ENCODE measurements around the gene LSAMP. TPM values are rescaled to one million over a fixed set of nuclear protein-coding genes. Genes with fewer than 3 reads are reported as not detected.
A peak's percentile ranks its signal among the peaks of the same experiment; 100 is the strongest.

The LSAMP gene
- total RNA-seq, 1 experiment from 2014 or later: 0.90 TPM

DNA sequence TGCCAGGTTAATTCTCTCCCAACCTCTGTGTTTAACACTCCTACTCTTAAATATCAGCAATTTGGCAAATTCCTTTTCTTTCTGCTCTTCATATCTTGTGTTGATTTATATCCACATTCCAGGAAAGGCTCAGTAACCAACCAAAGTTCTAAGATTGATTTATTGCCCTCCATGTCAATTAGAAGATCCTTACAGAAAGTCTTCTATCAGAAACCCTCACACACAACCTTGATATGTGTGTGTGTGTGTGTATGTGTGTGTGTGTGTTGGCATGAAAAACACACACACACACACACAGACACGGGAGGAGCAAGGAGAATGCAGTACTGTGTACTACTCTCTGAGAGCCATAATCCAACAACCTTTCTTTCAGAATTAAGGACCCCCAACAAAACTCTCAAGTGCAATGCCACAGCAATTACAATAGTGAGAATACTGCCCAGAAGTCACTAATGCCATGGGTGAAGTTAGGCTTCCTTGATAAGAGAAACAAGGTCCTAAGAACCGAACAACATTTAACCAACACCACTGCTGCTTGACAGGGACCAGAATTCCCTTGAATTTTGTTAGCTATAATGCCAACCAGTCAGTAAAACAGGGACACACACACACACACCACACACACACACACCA lies 1.1 kb downstream of the LSAMP start:
- Histone ChIP-seq H3K4me1 (ENCODE audit: insufficient read depth, low read length) (no peaks in the 10 kb centered on the region), H4K8ac (replicated peaks; ENCODE audit: insufficient read length, low read depth, low read length) (no peak overlapping the region), H2BK20ac (ENCODE audit: low read depth, low read length, poor library complexity, severe bottlenecking) (no peak overlapping the region), H3K27ac (ENCODE audit: insufficient read length, low read depth, low read length) (no peak overlapping the region), H2BK12ac (ENCODE audit: insufficient read length, low read depth, low read length) (no peak overlapping the region), H3K79me2 (ENCODE audit: insufficient read depth, low read length) (no peaks in the 10 kb centered on the region), H3K23me2 (ENCODE audit: insufficient read length, low read depth, low read length, poor library complexity, severe bottlenecking) (peaks cover 6% of the 10 kb centered on the region), H3T11ph (ENCODE audit: low read length) (no peak overlapping the region), H2AK5ac (ENCODE audit: insufficient read length, low read length) (no peak overlapping the region), H3K9me3 (ENCODE audit: control insufficient read depth, low read depth, low read length) (no peaks in the 10 kb centered on the region), H4K91ac (ENCODE audit: insufficient read length, low read depth, low read length) (no peak overlapping the region), H3K23ac (ENCODE audit: insufficient read length, low read depth, low read length) (no peak overlapping the region), H4K5ac (ENCODE audit: insufficient read length, low read depth, low read length) (no peak overlapping the region), H2AFZ (ENCODE audit: low read length) (no peak overlapping the region), H2BK5ac (ENCODE audit: insufficient read length, low read length) (no peak overlapping the region), H3K56ac (ENCODE audit: insufficient read length, low read depth, low read length) (no peak overlapping the region), H2BK120ac (ENCODE audit: low read depth, low read length, poor library complexity, severe bottlenecking) (no peak overlapping the region), H2BK15ac (ENCODE audit: low read depth, low read length) (no peak overlapping the region), H3K14ac (ENCODE audit: insufficient read depth, low read length) (no peak overlapping the region), H3K18ac (ENCODE audit: insufficient read length, low read depth, low read length) (no peak overlapping the region), H3K4ac (ENCODE audit: low read depth, low read length) (no peak overlapping the region), H3K4me2 (ENCODE audit: insufficient read depth, insufficient read length, low read length) (peak overlapping the region; percentile 74), H3K9ac (ENCODE audit: extremely low read depth, insufficient read length, low read length) (no peak overlapping the region), H3K79me1 (ENCODE audit: insufficient read depth, low read depth, low read length, poor library complexity, severe bottlenecking) (no peaks in the 10 kb centered on the region), H3K27me3 (ENCODE audit: insufficient read depth, low read length) (no peaks in the 10 kb centered on the region; the same call in 1 of the 2 replicates), H4K20me1 (ENCODE audit: control insufficient read depth, insufficient read depth, insufficient read length) (no peaks in the 10 kb centered on the region)
- Mint-ChIP-seq H3K4me1 (peaks cover 30 to 39% of the 10 kb centered on the region in 2 experiments), H3K27ac (no peak overlapping the region; a peak in 1 of 7 replicates), H3K36me3 (ENCODE audit: insufficient read depth in 1 of 3, low read depth in 3 of 3) (no peaks in the 10 kb centered on the region), H3K4me3 (peak overlapping the region; percentile 75 to 94), H3K9me3 (no peaks in the 10 kb centered on the region), H3K27me3 (ENCODE audit: low read depth) (peaks cover 27% of the 10 kb centered on the region)
- TF ChIP-seq, protein P1, sequence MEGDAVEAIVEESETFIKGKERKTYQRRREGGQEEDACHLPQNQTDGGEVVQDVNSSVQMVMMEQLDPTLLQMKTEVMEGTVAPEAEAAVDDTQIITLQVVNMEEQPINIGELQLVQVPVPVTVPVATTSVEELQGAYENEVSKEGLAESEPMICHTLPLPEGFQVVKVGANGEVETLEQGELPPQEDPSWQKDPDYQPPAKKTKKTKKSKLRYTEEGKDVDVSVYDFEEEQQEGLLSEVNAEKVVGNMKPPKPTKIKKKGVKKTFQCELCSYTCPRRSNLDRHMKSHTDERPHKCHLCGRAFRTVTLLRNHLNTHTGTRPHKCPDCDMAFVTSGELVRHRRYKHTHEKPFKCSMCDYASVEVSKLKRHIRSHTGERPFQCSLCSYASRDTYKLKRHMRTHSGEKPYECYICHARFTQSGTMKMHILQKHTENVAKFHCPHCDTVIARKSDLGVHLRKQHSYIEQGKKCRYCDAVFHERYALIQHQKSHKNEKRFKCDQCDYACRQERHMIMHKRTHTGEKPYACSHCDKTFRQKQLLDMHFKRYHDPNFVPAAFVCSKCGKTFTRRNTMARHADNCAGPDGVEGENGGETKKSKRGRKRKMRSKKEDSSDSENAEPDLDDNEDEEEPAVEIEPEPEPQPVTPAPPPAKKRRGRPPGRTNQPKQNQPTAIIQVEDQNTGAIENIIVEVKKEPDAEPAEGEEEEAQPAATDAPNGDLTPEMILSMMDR (conservative IDR thresholded peaks at IDR 0.05): no peak
- no peak for DNase-seq
- WGBS (ENCODE audit: extremely low coverage, insufficient read length, low lambda C conversion rate): no CpG with 5 or more reads among the region's 2 CpGs
